IMR-90 (cell line): ENCODE data around the gene MUSTN1. TPM values are rescaled to one million over a fixed set of nuclear protein-coding genes. Genes with fewer than 3 reads are reported as not detected.

Source experiments
- ATAC-seq: fragments of 200-7000 bp; cut with Tn5 transposase; 2 replicates; pipeline ENCODE4 v1.9.1; 2020; ENCODE audit warnings: low read depth, mild to moderate bottlenecking, moderate library complexity
- BruUV-seq: library from RNA; stranded (reverse); fragments of 400-500 nt; replicated peaks from 2 replicates; lab custom pipeline; 2021; lab: Mats Ljungman, UMichigan
- CTCF ChIA-PET: fragments of 300-600 bp; formaldehyde crosslinking; extraction: SDS; loops from one replicate; lab custom pipeline; 2021; ENCODE audit warnings: antibody characterized with exemption; lab: Yijun Ruan, JAX
- POLR2A ChIA-PET: fragments of 300-600 bp; sonication (Branson Sonifier 250); formaldehyde crosslinking; loops from one replicate; lab custom pipeline; 2022; ENCODE audit warnings: antibody characterized with exemption; ENCODE audit not compliant: unreplicated experiment; lab: Charles Lee
- DNase-seq: peaks from one replicate; pipeline ENCODE4 v3.0.0; 2013
- H2AFZ ChIP-seq: replicated peaks from 2 replicates; pipeline ENCODE3; 2013; ENCODE audit warnings: low read length, mild to moderate bottlenecking; ENCODE audit not compliant: poor library complexity
- H2AK5ac ChIP-seq: 2 replicates; pipeline ENCODE4 v1.6.1; 2013; ENCODE audit warnings: low read depth, low read length, inconsistent platforms
- H2AK9ac ChIP-seq: replicated peaks from 2 replicates; pipeline ENCODE3; 2013; ENCODE audit warnings: mild to moderate bottlenecking, low read depth, low read length, moderate library complexity; ENCODE audit not compliant: poor library complexity
- H2BK120ac ChIP-seq: 2 replicates; pipeline ENCODE4 v1.6.1; 2013; ENCODE audit warnings: low read depth, low read length, inconsistent platforms
- H2BK15ac ChIP-seq: 3 replicates; pipeline ENCODE4 v1.6.1; 2013; ENCODE audit warnings: low read depth, low read length, inconsistent platforms
- H2BK20ac ChIP-seq: 2 replicates; pipeline ENCODE4 v1.6.1; 2013; ENCODE audit warnings: low read depth, mild to moderate bottlenecking, inconsistent platforms, low read length, moderate library complexity
- H2BK5ac ChIP-seq: 2 replicates; pipeline ENCODE4 v1.6.1; 2013; ENCODE audit warnings: mild to moderate bottlenecking, low read depth, low read length, inconsistent platforms; ENCODE audit not compliant: poor library complexity, severe bottlenecking
- H3K14ac ChIP-seq: replicated peaks from 2 replicates; pipeline ENCODE4 v1.6.1; 2013; ENCODE audit warnings: low read depth, low read length, inconsistent platforms
- H3K18ac ChIP-seq: 2 replicates; pipeline ENCODE4 v1.6.1; 2013; ENCODE audit warnings: low read depth, low read length, control low read depth
- H3K23ac ChIP-seq: 2 replicates; pipeline ENCODE4 v1.6.1; 2013; ENCODE audit warnings: low read depth, low read length, inconsistent platforms
- H3K27ac ChIP-seq: 2 replicates; pipeline ENCODE4 v1.5.1; 2013; ENCODE audit warnings: mild to moderate bottlenecking, control low read depth, low read length; ENCODE audit not compliant: insufficient read depth
- H3K27me3 ChIP-seq: 2 replicates; pipeline ENCODE4 v1.6.1; 2013; ENCODE audit warnings: low read length; ENCODE audit not compliant: control insufficient read depth, insufficient read depth
- H3K36me3 ChIP-seq: 2 replicates; pipeline ENCODE4 v1.6.1; 2013; ENCODE audit warnings: low read length, mixed read lengths; ENCODE audit not compliant: control insufficient read depth, insufficient read depth
- H3K4ac ChIP-seq: 2 replicates; pipeline ENCODE4 v1.6.1; 2013; ENCODE audit warnings: low read depth, low read length, inconsistent platforms
- H3K4me1 ChIP-seq: 2 replicates; pipeline ENCODE4 v1.6.1; 2013; ENCODE audit warnings: low read length, mixed read lengths; ENCODE audit not compliant: control insufficient read depth, insufficient read depth
- H3K4me2 ChIP-seq: 2 replicates; pipeline ENCODE4 v1.6.1; 2013; ENCODE audit warnings: low read depth, mild to moderate bottlenecking, control low read depth, low read length, moderate library complexity
- H3K4me3 ChIP-seq: 2 replicates; pipeline ENCODE4 v1.5.1; 2013; ENCODE audit warnings: low read depth, mild to moderate bottlenecking, control low read depth, low read length, moderate library complexity; ENCODE audit not compliant: insufficient read depth
- H3K56ac ChIP-seq: 2 replicates; pipeline ENCODE4 v1.6.1; 2013; ENCODE audit warnings: low read length, inconsistent platforms; ENCODE audit not compliant: insufficient read depth; ENCODE audit errors: extremely low read depth
- H3K79me1 ChIP-seq, 2 experiments: 2 replicates each; pipeline ENCODE4 v1.6.1; 2013; ENCODE audit warnings: low read length in 2 of 2, inconsistent platforms in 1 of 2, low read depth in 1 of 2
- H3K9ac ChIP-seq: 2 replicates; pipeline ENCODE4 v1.6.1; 2013; ENCODE audit warnings: low read depth, low read length, control low read depth
- H3K9me1 ChIP-seq: 2 replicates; pipeline ENCODE4 v1.6.1; 2013; ENCODE audit warnings: low read length, inconsistent platforms; ENCODE audit not compliant: insufficient read depth
- H3K9me3 ChIP-seq: 2 replicates; pipeline ENCODE4 v1.6.1; 2013; ENCODE audit warnings: low read length; ENCODE audit not compliant: control insufficient read depth, insufficient read depth
- H4K20me1 ChIP-seq: 2 replicates; pipeline ENCODE4 v1.6.1; 2013; ENCODE audit warnings: low read length, inconsistent platforms; ENCODE audit not compliant: insufficient read depth
- H4K5ac ChIP-seq: 2 replicates; pipeline ENCODE4 v1.6.1; 2013; ENCODE audit warnings: mild to moderate bottlenecking, low read depth, low read length, control low read depth
- H4K8ac ChIP-seq, 2 experiments: 2 replicates each; pipeline ENCODE4 v1.6.1; 2013; ENCODE audit warnings: low read depth in 2 of 2, low read length in 2 of 2, control low read depth in 1 of 2, inconsistent platforms in 1 of 2
- H4K91ac ChIP-seq: 2 replicates; pipeline ENCODE4 v1.6.1; 2013; ENCODE audit warnings: low read depth, low read length, inconsistent platforms; ENCODE audit not compliant: insufficient read depth
- BHLHE40 ChIP-seq: fragments of 150-350 bp; IDR thresholded peaks from 2 replicates; pipeline ENCODE4 v1.6.1; 2016; ENCODE audit warnings: mild to moderate bottlenecking, low read depth, low read length
- CEBPB ChIP-seq: IDR thresholded peaks from 2 replicates; pipeline ENCODE4 v1.6.1; 2012; ENCODE audit warnings: low read depth, low read length, improper control_type of control experiment
- CHD1 ChIP-seq: IDR thresholded peaks from 2 replicates; pipeline ENCODE4 v1.6.1; 2012; ENCODE audit warnings: low read depth, low read length, improper control_type of control experiment
- CTCF ChIP-seq: conservative IDR thresholded peaks from 2 replicates; pipeline ENCODE4 v1.5.1; 2012; ENCODE audit warnings: mild to moderate bottlenecking, low read depth, low read length, improper control_type of control experiment
- ELK1 ChIP-seq: fragments of 150-350 bp; IDR thresholded peaks from 2 replicates; pipeline ENCODE4 v1.6.1; 2016; ENCODE audit warnings: low read depth, mild to moderate bottlenecking, low read length, moderate library complexity, borderline replicate concordance
- FOS ChIP-seq: fragments of 150-350 bp; IDR thresholded peaks from 2 replicates; pipeline ENCODE4 v1.6.1; 2016; ENCODE audit warnings: low read depth, low read length
- MAFK ChIP-seq: IDR thresholded peaks from 2 replicates; pipeline ENCODE4 v1.6.1; 2012; ENCODE audit warnings: low read depth, low read length, improper control_type of control experiment
- MAZ ChIP-seq: IDR thresholded peaks from 2 replicates; pipeline ENCODE4 v1.6.1; 2012; ENCODE audit warnings: low read depth, mild to moderate bottlenecking, low read length, improper control_type of control experiment, moderate library complexity, borderline replicate concordance
- MXI1 ChIP-seq: IDR thresholded peaks from 2 replicates; pipeline ENCODE4 v1.6.1; 2012; ENCODE audit warnings: low read depth, mild to moderate bottlenecking, low read length, moderate library complexity, borderline replicate concordance
- NFE2L2 ChIP-seq: fragments of 150-350 bp; IDR thresholded peaks from 2 replicates; pipeline ENCODE4 v1.6.1; 2016; ENCODE audit warnings: low read depth, mild to moderate bottlenecking, low read length
- POLR2A ChIP-seq: IDR thresholded peaks from 2 replicates; pipeline ENCODE4 v1.6.1; 2012; ENCODE audit warnings: mild to moderate bottlenecking, low read depth, low read length
- RAD21 ChIP-seq: IDR thresholded peaks from 2 replicates; pipeline ENCODE4 v1.6.1; 2012; ENCODE audit warnings: low read length, improper control_type of control experiment
- RCOR1 ChIP-seq: IDR thresholded peaks from 2 replicates; pipeline ENCODE4 v1.6.1; 2012; ENCODE audit warnings: mild to moderate bottlenecking, low read length, improper control_type of control experiment; ENCODE audit not compliant: insufficient replicate concordance
- RFX5 ChIP-seq: IDR thresholded peaks from 2 replicates; pipeline ENCODE4 v1.8.0; 2012; ENCODE audit warnings: low read depth, mild to moderate bottlenecking, low read length, moderate library complexity
- SMC3 ChIP-seq: fragments of 150-350 bp; IDR thresholded peaks from 2 replicates; pipeline ENCODE4 v1.6.1; 2016; ENCODE audit warnings: low read depth, mild to moderate bottlenecking, antibody characterized with exemption, low read length, moderate library complexity
- USF2 ChIP-seq: fragments of 150-350 bp; IDR thresholded peaks from 2 replicates; pipeline ENCODE4 v1.6.1; 2017; ENCODE audit warnings: mild to moderate bottlenecking, antibody characterized with exemption, low read length, low read depth
- WGBS, 2 experiments: methylation state at CpG; one replicate each; pipeline versions ENCODE4 v1.1.5 to v1.1.7; 2013; ENCODE audit warnings: missing lambda C conversion rate in 2 of 2; ENCODE audit not compliant: insufficient read length in 1 of 2; ENCODE audit errors: extremely low coverage in 2 of 2; 5-methylcytosine and 5-hydroxymethylcytosine counted together
- dilution Hi-C: fragments of 300-500 bp; cut with HindIII; formaldehyde crosslinking; loops from one replicate; pipeline ENCODE4 v1.14.3; 2018; ENCODE audit warnings: low sequenced_read_pairs; ENCODE audit not compliant: unreplicated experiment
- in situ Hi-C: fragments of 300-500 bp; cut with MboI; formaldehyde crosslinking; loops from 3 replicates; pipeline ENCODE4 v1.14.3; 2019; ENCODE audit warnings: low sequenced_read_pairs, inconsistent platforms, mixed read lengths
- intact Hi-C: fragments of 100-400 bp; cut with micrococcal nuclease; formaldehyde crosslinking; loops from 2 replicates; pipeline ENCODE4 v1.10.0; 2022
- polyA plus RNA-seq, 3 experiments: library from polyadenylated mRNA; depleted of rRNA; stranded (reverse); fragments of >200 nt; gene quantifications; 2 replicates each; pipeline ENCODE4 v1.2.3, GENCODE V29; 2012; ENCODE audit warnings: low replicate concordance in 1 of 3
- total RNA-seq: library from RNA; depleted of rRNA; stranded (reverse); fragments of >200 nt; gene quantifications from 2 replicates; pipeline ENCODE4 v1.2.3, GENCODE V29; 2012

MUSTN1 gene
- total and polyA plus RNA-seq, 2 of the 4 experiments (the other 2 are of a cell fraction) = not detected

GRCh38 chr3:52880047-52880446 is 45.2 kb upstream of the MUSTN1 start:
- Histone ChIP-seq H3K27me3 (no peaks in the 10 kb centered on the region), H2AFZ (no peak overlapping the region), H4K5ac (no peak overlapping the region), H3K79me1 (peaks cover 13 to 53% of the 10 kb centered on the region in 2 experiments; a peak in 3 of 4 replicates), H3K9ac (no peak overlapping the region), H3K9me3 (no peaks in the 10 kb centered on the region), H3K18ac (no peak overlapping the region), H2BK5ac (no peak overlapping the region), H3K23ac (no peak overlapping the region), H3K4me1 (peaks cover 7% of the 10 kb centered on the region), H2BK15ac (no peak overlapping the region), H3K4me3 (no peak overlapping the region), H3K9me1 (peaks cover 6% of the 10 kb centered on the region; the same call in 1 of the 2 replicates), H4K8ac (no peak overlapping the region), H2BK20ac (no peak overlapping the region), H2AK9ac (no peak overlapping the region), H4K91ac (no peak overlapping the region), H3K27ac (no peak overlapping the region), H3K4me2 (no peak overlapping the region), H3K36me3 (peaks cover 3% of the 10 kb centered on the region; the same call in 1 of the 2 replicates), H3K14ac (no peak overlapping the region), H3K4ac (no peak overlapping the region), H3K56ac (no peak overlapping the region), H4K20me1 (no peaks in the 10 kb centered on the region), H2BK120ac (no peak overlapping the region), H2AK5ac (no peak overlapping the region)
- no peak for TF ChIP-seq POLR2A
- TF ChIP-seq CHD1 = no peak
- TF ChIP-seq MAFK = no peak
- no peak for TF ChIP-seq RFX5
- TF ChIP-seq USF2 = no peak
- no peak for TF ChIP-seq NFE2L2
- no peak for TF ChIP-seq CTCF
- TF ChIP-seq RAD21 = no peak
- TF ChIP-seq FOS = no peak
- no peak for TF ChIP-seq BHLHE40
- TF ChIP-seq CEBPB = no peak
- TF ChIP-seq MXI1 = no peak
- TF ChIP-seq ELK1 = no peak
- no peak for TF ChIP-seq SMC3
- TF ChIP-seq MAZ = no peak
- no peak for TF ChIP-seq RCOR1
- dilution Hi-C loops (no loop called here), intact Hi-C loops (no loop called here), in situ Hi-C loops (no loop called here)
- no peak for ATAC-seq
- CTCF ChIA-PET = no interaction called here
- BruUV-seq = no TSS peak
- POLR2A ChIA-PET = no interaction called here
- WGBS, 2 experiments = 100% methylated on average over 1 of the region's 5 CpGs; no CpG with 5 or more reads in 1 of the 2 experiments
- no peak for DNase-seq
